DND-41 (cell line): ENCODE data around the gene GIMAP6.

ENCODE experiments used
- CTCF ChIP-seq: IDR thresholded peaks from 2 replicates; pipeline ENCODE4 v1.5.1; 2012; ENCODE audit warnings: borderline replicate concordance, low read length, moderate library complexity, mild to moderate bottlenecking; ENCODE audit not compliant: poor library complexity, severe bottlenecking; ENCODE audit errors: extremely low read depth
- EZH2 ChIP-seq: IDR thresholded peaks from 3 replicates; pipeline ENCODE4 v1.6.1; 2012; ENCODE audit warnings: borderline replicate concordance, low read depth, mild to moderate bottlenecking, moderate library complexity, low read length, inconsistent platforms; ENCODE audit not compliant: severe bottlenecking

GRCh38 chr7:150641854-150642253 is 9.7 kb upstream of the GIMAP6 start:
- TF ChIP-seq CTCF (no peak), EZH2 (no peak)
